Measurements from ENCODE around the gene PEX13. TPM values are rescaled to one million over a fixed set of nuclear protein-coding genes. Genes with fewer than 3 reads are reported as not detected.
A peak's percentile ranks its signal among the peaks of the same experiment; 100 is the strongest.
"Not testable (repeated sequence)": the region's sequence is repeated elsewhere in the genome, so short reads cannot be mapped to it uniquely, and the experiment has no call there.

Gene PEX13
- total and polyA plus RNA-seq, 12 donors, result 8.3 to 44.9 (median 24.2) TPM

DNA sequence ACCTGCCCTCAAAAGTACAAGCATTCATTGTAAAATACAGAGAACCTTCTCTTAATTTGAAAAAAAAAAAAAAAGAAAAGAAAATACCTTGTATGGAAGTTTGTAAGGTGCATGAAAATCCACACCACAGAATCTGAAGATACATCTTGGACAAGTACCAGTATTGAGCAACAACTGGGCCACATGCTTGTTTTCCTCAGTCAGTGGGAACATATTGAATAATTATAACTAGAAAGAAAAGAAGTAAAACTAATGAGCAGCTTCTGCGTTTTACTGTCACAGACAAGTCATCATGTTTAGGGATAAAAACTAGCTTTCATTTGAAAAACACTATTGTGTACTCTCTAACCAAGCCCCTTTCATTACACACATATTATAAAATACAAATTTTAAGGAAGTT is 5.8 kb upstream of the PEX13 start:
- Histone ChIP-seq H3K4me3 (no peak overlapping the region), H3K9me3 (replicated peaks in 1 of 3) (peaks cover 0 to 5% (median 0%) of the 10 kb centered on the region in 3 donors), H3K27ac (peak overlapping the region in 3 of 5 donors; percentile 25 to 65 (median 29)), H3K27me3 (no peaks in the 10 kb centered on the region), H3K4me1 (replicated peaks in 1 of 2) (peaks cover 0 to 23% of the 10 kb centered on the region in 2 donors), H3K36me3 (replicated peaks in 1 of 2) (no peaks in the 10 kb centered on the region)
- TF ChIP-seq, protein P1, sequence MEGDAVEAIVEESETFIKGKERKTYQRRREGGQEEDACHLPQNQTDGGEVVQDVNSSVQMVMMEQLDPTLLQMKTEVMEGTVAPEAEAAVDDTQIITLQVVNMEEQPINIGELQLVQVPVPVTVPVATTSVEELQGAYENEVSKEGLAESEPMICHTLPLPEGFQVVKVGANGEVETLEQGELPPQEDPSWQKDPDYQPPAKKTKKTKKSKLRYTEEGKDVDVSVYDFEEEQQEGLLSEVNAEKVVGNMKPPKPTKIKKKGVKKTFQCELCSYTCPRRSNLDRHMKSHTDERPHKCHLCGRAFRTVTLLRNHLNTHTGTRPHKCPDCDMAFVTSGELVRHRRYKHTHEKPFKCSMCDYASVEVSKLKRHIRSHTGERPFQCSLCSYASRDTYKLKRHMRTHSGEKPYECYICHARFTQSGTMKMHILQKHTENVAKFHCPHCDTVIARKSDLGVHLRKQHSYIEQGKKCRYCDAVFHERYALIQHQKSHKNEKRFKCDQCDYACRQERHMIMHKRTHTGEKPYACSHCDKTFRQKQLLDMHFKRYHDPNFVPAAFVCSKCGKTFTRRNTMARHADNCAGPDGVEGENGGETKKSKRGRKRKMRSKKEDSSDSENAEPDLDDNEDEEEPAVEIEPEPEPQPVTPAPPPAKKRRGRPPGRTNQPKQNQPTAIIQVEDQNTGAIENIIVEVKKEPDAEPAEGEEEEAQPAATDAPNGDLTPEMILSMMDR (IDR thresholded peaks at IDR 0.05), result no peak
- no peak for TF ChIP-seq POLR2A (IDR thresholded peaks at IDR 0.05)
- intact Hi-C loops (cut with DNase I), result no loop called here
- WGBS, 4 donors, result 67 to 87% (median 71%) methylated on average over 1 of the region's 1 CpG
- no peak for DNase-seq

- WGBS, 4 donors, result 53 to 58% (median 56%) methylated on average over 2 of the region's 2 CpGs
- H3K4me3 ChIP-seq; intact Hi-C loops (cut with DNase I); H3K9me3 ChIP-seq (replicated peaks in 1 of 3); H3K27me3 ChIP-seq; H3K36me3 ChIP-seq (replicated peaks in 1 of 2): not testable (repeated sequence)
- peak in 3 of 7 donors; percentile 19 to 43 (median 30) for DNase-seq
- Histone ChIP-seq H3K27ac (peak overlapping the region in 3 of 5 donors; percentile 25 to 65 (median 29)), H3K4me1 (replicated peaks in 1 of 2) (peaks cover 0 to 23% of the 10 kb centered on the region in 2 donors)
These were observed 5.2 kb upstream of the PEX13 start for GRCh38 chr2:61012303-61012702.

DNA sequence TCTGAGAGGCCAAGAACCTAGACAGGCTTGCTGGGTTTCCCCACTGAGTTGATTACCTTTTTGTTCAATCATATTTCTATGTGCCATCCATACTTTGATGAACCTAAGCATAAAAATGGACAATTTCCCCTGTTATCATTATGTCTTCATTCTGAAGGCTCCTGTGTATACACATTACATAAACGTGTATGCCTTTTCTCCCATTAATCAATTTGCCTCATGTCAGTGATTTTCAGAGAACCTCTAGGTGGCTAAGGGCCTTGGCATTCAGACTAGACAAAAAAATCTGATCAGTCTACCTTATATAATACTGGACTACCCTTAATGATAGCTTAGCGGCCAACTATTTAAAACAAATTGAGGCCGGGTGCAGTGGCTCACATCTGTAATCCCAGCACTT is 4.1 kb upstream of the PEX13 start:
- peaks cover under 1 to 25% of the 10 kb centered on the region in 2 donors for H3K4me1 ChIP-seq (replicated peaks in 1 of 2)
- peak overlapping the region in 1 of 5 donors; percentile 19 for H3K27ac ChIP-seq
- H3K36me3 ChIP-seq (replicated peaks in 1 of 2), result no peaks in the 10 kb centered on the region
- H3K27me3 ChIP-seq, result no peaks in the 10 kb centered on the region
- no peak for DNase-seq
- intact Hi-C loops (cut with DNase I), result no loop called here
- peaks cover 0 to 5% (median 0%) of the 10 kb centered on the region in 3 donors for H3K9me3 ChIP-seq (replicated peaks in 1 of 3)
- no peak overlapping the region for H3K4me3 ChIP-seq
- WGBS, 4 donors, result 51 to 75% (median 60%) methylated on average over 3 of the region's 3 CpGs
- no peak for TF ChIP-seq POLR2A (IDR thresholded peaks at IDR 0.05)
- TF ChIP-seq, protein P1 (IDR thresholded peaks at IDR 0.05), result no peak

DNA sequence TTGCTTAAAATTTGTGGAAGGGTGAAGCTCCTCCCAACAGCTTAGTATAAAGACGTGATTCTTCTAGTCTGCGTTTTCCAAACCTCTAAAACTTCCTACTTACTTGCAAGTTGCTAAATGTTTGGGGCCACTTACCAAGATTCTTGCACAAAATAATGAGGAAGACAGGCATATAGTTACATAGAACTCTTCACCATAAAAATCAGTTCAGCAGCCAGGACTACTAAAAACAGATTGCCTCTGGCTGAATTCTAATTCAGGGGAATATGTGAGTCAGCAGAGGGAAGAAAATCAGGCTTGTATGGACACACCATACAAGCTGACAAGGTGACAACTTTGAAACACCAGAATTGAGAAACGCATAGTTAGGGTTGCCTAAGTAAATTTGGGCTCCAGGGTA is 2.8 kb upstream of the PEX13 start:
- 61 to 78% (median 73%) methylated on average over 3 of the region's 3 CpGs for WGBS, 4 donors
- no peak overlapping the region for H3K4me3 ChIP-seq
- no peak for TF ChIP-seq POLR2A (IDR thresholded peaks at IDR 0.05)
- TF ChIP-seq, protein P1 (IDR thresholded peaks at IDR 0.05), result no peak
- no peaks in the 10 kb centered on the region for H3K36me3 ChIP-seq (replicated peaks in 1 of 2)
- H3K9me3 ChIP-seq (replicated peaks in 1 of 3), result peaks cover 0 to 1% (median 0%) of the 10 kb centered on the region in 3 donors
- no peak overlapping the region for H3K27ac ChIP-seq
- no peak for DNase-seq
- intact Hi-C loops (cut with DNase I), result no loop called here
- no peaks in the 10 kb centered on the region for H3K27me3 ChIP-seq
- H3K4me1 ChIP-seq (replicated peaks in 1 of 2), result peaks cover 9 to 39% of the 10 kb centered on the region in 2 donors

DNA sequence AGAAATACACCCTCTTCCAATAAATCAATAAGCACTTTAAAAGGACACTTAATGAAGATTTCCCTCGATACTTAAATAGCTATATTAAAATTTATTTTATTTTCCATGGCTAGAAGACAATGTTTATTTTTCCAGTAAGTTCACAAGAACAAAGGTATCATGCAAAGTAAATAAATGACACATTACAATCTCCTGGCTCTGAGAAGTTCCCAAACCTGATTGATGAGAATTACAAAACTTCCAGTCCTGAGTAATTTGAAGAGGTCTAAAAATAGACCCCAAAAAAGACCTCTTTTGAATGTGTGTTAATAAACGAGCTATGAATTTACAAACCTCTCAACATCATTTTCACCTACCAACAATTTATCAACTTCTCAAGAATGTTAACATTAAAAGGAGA is 1.5 kb upstream of the PEX13 start:
- no peak for DNase-seq
- WGBS, 4 donors, result 28 to 34% (median 31%) methylated on average over 2 of the region's 2 CpGs
- intact Hi-C loops (cut with DNase I), result no loop called here
- H3K36me3 ChIP-seq (replicated peaks in 1 of 2), result no peaks in the 10 kb centered on the region
- H3K27me3 ChIP-seq, result no peaks in the 10 kb centered on the region
- no peaks in the 10 kb centered on the region for H3K9me3 ChIP-seq (replicated peaks in 1 of 3)
- H3K27ac ChIP-seq, result no peak overlapping the region
- TF ChIP-seq, protein P1 (IDR thresholded peaks at IDR 0.05), result no peak
- TF ChIP-seq POLR2A (IDR thresholded peaks at IDR 0.05), result no peak
- peak overlapping the region in 1 of 4 donors; percentile 95 for H3K4me3 ChIP-seq
- H3K4me1 ChIP-seq (replicated peaks in 1 of 2), result peaks cover 9 to 49% of the 10 kb centered on the region in 2 donors

All from adrenal gland (tissue), 12 donors.